ENCODE results near the gene LPIN3.

Gene LPIN3

GRCh38 chr20:41367956-41368355, 27.3 kb downstream of the LPIN3 start:
- DNase-seq = no peak

DNA sequence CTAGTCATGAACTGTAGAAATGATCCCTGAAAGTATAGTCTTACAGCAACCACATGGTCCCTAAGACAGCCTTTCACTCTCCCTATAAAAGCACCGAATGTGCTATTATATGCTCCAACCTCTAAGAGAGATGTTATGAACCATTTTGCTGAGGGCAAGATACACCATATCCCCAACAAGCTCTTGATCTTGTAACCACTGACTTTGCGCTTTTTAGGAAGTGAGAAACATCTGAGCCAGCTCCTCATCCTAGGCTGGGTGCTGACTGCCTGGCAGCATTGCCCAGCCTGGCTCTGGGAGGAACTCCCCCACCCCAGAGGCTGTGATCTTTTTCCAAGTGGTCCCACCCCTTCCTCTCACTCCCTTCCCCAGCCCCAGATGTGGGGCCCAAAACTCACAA, 29.1 kb downstream of the LPIN3 start:
- DNase-seq = no peak

DNA sequence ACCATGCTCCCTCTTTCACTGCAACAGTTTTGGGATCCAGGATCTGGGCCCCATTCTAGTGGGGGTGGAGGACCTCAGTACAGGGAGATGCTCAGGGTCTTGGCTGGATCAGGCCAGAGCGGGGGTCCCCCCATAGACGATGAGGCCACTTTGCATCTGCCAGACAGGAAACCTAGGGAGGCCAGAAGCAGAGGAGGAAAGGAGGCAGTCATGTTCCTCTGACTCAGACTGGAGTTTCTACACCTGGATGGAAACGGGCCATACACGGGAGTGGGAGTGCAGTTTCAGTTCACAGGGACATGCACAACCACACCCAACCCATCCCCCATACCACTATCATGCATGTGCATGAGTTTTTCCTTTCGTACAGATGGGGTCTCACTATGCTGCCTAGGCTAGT, 29.6 kb downstream of the LPIN3 start:
- DNase-seq = no peak

GRCh38 chr20:41371371-41371770, 30.8 kb downstream of the LPIN3 start:
- DNase-seq = no peak

GRCh38 chr20:41373251-41373783, 32.7 kb downstream of the LPIN3 start:
- no peak for DNase-seq

- DNase-seq = no peak
These were observed 33.6 kb downstream of the LPIN3 start for GRCh38 chr20:41373931-41374920.

- no peak for DNase-seq
These were observed 35.2 kb downstream of the LPIN3 start for GRCh38 chr20:41375846-41376245.

GRCh38 chr20:41376349-41376748, 35.7 kb downstream of the LPIN3 start:
- no peak for DNase-seq

- DNase-seq = no peak
These were observed 36.7 kb downstream of the LPIN3 start for GRCh38 chr20:41377275-41377674.

DNA sequence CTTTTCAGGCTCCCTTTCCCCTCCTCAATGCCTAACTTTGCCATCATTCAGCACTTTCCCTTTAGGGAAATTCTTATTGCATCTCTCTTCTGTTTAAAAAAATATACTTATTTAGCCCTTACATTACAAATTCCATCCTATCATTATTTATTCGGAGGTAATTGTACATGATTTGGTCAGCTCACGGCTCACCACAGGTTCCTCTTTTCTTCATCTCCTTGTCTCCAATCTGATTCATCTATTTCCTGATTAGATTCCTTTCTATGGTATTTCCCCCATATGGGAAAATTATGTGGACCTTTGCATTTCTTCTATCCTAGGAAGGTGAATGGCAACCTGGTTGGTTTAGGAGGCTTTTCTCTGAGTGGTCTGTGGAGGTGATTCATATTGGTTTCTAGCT, 38.9 kb downstream of the LPIN3 start:
- DNase-seq = no peak

DNA sequence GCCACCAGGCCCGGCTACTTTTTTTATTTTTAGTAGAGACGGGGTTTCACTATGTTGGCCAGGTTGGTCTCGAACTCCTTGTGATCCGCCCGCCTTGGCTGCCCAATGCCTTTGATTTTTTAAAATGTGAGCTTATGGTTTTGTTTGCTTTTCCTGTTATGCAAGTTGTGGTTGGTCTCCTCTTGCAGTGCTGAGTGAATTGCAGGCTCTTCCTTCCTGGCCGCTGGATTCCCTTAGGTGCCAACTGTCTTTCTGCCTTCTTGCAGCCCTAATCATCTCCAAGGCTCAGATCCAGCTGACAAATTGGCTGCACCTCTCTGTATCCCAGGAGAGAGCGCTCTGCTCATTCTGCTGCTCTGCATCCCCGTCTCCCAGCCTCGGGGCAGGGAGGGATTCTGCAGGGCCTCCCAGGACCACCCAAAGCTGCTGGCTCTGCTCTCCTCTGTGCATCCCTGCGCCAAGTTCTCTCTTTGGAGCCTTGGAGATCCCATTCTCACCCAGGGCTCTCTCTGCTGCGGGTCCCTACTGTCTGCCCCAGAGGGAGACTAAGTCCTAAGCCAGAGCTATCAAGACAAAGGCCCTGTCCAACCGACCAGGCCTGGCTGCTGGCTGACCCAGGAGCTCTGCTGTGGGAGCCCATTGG, 40.1 kb downstream of the LPIN3 start:
- DNase-seq = no peak

DNA sequence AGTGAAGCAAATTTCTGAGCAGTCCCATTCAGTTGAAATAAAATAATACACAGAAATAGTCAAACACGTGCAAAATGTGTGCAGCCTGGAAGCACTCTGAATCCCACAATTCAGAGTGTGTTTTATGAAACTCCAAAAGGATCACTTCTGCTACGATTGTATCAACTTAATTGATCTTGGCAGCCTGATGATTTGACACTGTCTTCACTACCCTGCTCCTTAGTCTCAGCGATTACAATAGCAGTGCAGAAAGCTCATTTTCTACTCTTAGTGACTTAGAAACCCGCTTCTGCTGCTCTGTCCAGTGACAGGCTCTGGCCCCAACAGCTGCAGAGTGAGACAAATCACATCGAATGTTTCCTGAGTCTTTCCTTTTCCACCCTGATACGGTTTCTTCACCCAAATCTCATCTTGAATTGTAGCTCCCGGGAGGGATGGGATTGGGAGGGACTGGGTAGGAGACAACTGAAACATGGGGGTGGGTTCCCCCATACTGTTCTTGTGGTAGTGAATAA, 42.2 kb downstream of the LPIN3 start:
- no peak for DNase-seq

DNA sequence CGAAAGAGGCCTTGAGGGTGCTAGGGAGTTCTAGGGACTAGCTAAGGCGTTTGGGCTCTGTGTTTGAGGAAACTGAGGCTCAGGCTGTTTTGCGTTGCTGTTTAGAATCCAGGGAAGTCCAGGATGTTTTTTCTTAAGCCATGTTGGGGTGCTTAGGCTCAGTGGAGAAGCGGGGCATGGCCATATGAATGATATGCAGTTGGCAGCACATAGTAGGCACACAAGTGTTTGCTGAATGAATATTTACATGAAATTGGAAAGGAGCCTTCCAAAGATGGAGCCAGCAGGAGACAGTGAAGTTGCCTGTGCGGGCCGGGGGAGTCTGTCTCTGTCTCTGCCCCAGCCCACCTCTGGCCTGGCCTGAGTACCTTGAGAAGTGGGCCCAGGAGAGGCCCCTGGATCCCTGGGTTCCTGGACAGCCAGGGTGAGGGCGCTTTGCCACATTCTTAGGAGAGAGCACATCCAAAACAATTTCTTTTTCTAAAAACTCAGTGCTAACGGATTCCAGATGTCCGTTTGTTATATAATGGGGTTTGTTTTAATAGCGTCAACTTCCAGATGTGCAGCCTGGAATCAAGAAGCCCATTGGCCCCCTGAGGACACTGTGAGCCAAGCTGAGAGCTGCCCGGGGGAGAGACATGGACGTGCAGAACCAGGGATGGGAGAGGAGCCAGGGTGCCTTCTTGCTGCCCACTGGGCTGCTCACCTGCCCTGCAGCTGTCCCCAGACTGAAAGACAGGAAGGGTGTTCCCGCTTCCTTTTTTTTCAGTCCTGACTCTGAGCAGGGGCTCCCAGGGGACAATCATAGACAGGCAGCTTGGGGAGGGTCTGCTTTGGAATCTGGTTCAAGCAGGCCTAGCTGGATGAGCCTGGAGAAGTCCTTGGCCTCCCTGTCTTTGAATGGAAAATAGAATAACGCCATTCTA, 46.1 kb downstream of the LPIN3 start:
- DNase-seq = no peak

DNA sequence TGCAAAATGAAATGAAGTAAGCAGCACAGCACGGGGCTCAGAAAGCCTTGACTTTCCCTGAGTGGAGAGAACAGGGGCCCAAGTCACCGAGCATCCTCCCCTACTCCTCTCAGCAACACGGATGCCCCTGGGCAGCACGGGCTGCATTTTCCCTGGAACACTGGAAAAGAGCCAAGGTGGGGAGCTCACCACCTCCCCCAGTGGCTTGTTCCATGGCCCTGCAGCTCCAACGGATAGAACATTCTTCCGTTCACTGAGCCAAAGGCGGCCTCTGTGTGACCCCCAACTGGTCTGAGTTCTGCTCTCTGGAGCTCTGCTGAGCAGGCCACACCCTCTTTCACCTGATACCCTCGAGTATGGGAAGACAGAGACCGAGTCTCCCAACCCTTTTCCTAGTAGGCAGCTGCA, 46.8 kb downstream of the LPIN3 start:
- DNase-seq = no peak

- no peak for DNase-seq
These were observed 50.3 kb downstream of the LPIN3 start for GRCh38 chr20:41390889-41391288.

DNA sequence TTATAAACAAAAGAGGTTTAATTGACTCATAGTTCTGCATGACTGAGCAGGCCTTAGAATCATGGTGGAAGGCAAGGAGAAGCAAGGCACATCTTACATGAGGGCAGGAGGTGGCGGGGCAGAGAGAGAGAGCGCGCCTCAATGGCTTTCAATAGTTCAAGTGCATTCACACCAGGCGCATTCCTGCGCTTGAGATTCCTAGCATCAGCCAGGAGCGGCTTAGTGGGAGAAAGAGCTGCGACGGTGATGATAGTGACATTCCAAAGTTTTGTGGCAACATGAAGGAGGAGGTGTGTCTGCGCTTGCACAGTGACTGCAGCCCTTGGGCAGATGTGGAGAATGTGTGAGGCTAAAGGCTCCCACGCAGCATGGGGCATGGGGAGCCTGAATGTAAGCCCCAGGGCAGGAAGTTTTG, 51.0 kb downstream of the LPIN3 start:
- no peak for DNase-seq

DNA sequence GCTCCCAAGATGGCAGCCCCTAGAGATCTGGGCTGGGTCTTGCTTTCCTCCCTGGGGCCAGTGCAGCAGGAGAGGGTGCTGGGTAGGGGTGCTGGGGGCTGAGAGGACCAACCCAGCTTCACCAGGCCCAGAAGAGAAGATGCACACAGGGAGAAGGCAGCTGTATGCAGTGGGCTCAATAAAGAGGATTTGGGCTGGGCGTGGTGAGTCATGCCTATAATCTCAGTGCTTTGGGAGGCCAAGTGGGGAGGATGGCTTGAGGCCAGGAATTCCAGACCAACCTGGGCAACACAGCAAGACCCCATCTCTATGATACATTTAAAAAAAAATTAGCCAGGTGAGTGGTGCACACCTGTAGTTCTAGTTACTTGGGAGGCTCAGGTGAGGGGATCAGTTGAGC, 51.7 kb downstream of the LPIN3 start:
- DNase-seq = no peak

- no peak for DNase-seq
These were observed 52.5 kb downstream of the LPIN3 start for GRCh38 chr20:41392871-41393704.

GRCh38 chr20:41393705-41394066, 53.1 kb downstream of the LPIN3 start:
- no peak for DNase-seq

DNA sequence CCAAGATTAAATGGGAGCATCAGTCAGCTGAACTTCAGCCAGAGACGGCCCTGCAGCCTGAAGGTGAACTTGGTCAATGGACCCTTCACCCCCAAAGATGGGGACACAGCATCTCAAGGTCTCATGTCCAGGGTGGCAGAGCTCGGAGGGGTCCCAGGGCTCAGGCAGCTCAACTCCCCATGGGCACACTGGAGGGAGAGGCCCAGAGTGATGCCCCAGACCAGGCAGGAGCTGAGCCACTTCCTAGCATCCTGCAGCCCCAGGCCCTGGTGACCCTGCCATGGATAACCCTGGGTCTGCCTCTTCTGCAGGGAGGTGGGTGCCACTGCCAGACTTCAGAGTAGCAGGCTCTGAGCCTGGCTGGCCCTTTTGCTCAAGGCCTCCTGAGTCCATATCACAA, 53.5 kb downstream of the LPIN3 start:
- DNase-seq = no peak

GRCh38 chr20:41394931-41395666, 54.5 kb downstream of the LPIN3 start:
- no peak for DNase-seq
